ENCODE data around the gene DUSP14. TPM values are rescaled to one million over a fixed set of nuclear protein-coding genes. Genes with fewer than 3 reads are reported as not detected.

DUSP14 gene
- total and polyA plus RNA-seq, 2 of the 13 experiments (the other 11 are each of a cell fraction or from before 2014, with no cell fraction given): 33.5 to 39.8 TPM

DNA sequence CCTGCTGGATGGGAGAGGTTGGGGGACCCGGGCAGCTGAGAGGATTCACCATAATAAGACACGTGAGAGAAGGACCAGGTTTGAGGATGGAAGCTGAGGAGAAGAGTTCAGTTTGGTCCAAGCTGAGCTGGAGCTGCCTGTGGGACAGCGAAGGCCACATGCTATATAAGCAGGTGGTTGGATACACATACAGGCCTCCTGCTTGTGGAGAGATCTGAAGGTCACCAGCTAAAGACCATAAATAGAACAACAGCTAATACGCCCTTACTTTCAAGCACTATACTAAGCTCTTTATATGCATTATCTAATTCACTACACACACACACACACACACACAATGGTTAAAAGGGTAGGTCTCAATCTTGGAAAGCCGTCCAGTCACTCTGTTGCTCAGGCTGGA, 32.1 kb downstream of the DUSP14 start (continued):
- TF ChIP-seq, protein P1, sequence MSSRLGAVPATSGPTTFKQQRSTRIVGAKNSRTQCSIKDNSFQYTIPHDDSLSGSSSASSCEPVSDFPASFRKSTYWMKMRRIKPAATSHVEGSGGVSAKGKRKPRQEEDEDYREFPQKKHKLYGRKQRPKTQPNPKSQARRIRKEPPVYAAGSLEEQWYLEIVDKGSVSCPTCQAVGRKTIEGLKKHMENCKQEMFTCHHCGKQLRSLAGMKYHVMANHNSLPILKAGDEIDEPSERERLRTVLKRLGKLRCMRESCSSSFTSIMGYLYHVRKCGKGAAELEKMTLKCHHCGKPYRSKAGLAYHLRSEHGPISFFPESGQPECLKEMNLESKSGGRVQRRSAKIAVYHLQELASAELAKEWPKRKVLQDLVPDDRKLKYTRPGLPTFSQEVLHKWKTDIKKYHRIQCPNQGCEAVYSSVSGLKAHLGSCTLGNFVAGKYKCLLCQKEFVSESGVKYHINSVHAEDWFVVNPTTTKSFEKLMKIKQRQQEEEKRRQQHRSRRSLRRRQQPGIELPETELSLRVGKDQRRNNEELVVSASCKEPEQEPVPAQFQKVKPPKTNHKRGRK (CRISPR knock-in tag; IDR thresholded peaks at IDR 0.05): no peak
- no peak for TF ChIP-seq ZNF616 (CRISPR knock-in tag; IDR thresholded peaks at IDR 0.05; ENCODE audit: low read depth)

DNA sequence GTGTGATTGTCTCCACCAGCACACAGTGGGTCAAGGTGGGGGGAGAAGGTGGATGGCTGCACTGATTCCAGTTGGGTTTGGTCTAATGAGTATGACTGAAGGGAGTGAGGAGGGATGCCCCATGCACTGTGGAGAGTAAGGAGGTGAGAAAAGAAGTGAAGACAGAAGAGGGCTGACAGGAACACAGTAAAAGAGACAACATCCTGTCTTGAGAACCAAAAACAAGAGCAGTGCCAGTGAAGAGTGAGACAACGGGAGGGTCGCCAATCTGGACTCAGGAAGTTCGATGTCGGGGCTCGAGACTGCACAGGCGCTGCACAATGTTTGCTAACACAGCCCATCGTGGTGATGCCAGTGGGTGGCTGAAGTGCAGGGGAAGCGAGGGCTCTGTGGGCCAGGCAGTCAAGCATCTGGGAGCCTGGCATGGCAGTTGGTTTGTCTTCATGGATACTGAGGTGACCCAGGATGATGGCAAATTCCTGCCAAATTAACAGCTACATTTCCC, 34.1 kb downstream of the DUSP14 start:
- in situ Hi-C loops (cut with HindIII; ENCODE audit: extremely low pct_ligation_motif_present, low pct_unique_long_range_greater_than_20kb) (no loop called here), intact Hi-C loops (cut with micrococcal nuclease; ENCODE audit: unreplicated experiment) (loop anchor here (10.0 kb wide), 1 partner anchor 251 kb away; no protein-coding TSS in a partner anchor)
- no peak for DNase-seq (ENCODE audit: low spot score)
- no peak overlapping the region for H3K27ac ChIP-seq (ENCODE audit: extremely low read length, insufficient read depth, low read length)
- no peaks in the 10 kb centered on the region for H3K4me1 ChIP-seq (ENCODE audit: insufficient read depth, low read length)
- no peak overlapping the region for H3K9ac ChIP-seq (ENCODE audit: insufficient read depth, low read depth, low read length)
- no peak for FAIRE-seq
- no peaks in the 10 kb centered on the region for H3K27me3 ChIP-seq (ENCODE audit: control insufficient read depth in 1 of 2, insufficient read depth in 2 of 2, low read length in 2 of 2)
- no peak overlapping the region for H3K4me3 ChIP-seq (replicated peaks in 1 of 3; ENCODE audit: insufficient read depth in 1 of 3, low read depth in 2 of 3, low read length in 3 of 3)
- POLR2A ChIA-PET: no interaction called here
- 82% methylated on average over 6 of the region's 8 CpGs for WGBS (ENCODE audit: low lambda C conversion rate)
- no peaks in the 10 kb centered on the region for H4K20me1 ChIP-seq (ENCODE audit: insufficient read depth, low read length)
- peaks cover 5 to 36% of the 10 kb centered on the region in 2 experiments for H3K36me3 ChIP-seq (replicated peaks in 1 of 2; ENCODE audit: control insufficient read depth in 1 of 2, insufficient read depth in 2 of 2, low read length in 2 of 2)
- no TSS peak for BruUV-seq (replicated peaks)
- H3K79me2 ChIP-seq (ENCODE audit: insufficient read depth, low read length): no peaks in the 10 kb centered on the region
- H3K4me2 ChIP-seq (ENCODE audit: low read depth, low read length): no peak overlapping the region
- no peak for ATAC-seq
- no peak overlapping the region for H2AFZ ChIP-seq (ENCODE audit: low read length)
- H3K9me3 ChIP-seq (ENCODE audit: low read length): no peaks in the 10 kb centered on the region
- CTCF ChIA-PET (ENCODE audit: low intra/inter-chr PET ratio, low total read pairs): no interaction called here
- TF ChIP-seq ZNF619 (CRISPR knock-in tag; IDR thresholded peaks at IDR 0.05): no peak
- TF ChIP-seq, protein P2, sequence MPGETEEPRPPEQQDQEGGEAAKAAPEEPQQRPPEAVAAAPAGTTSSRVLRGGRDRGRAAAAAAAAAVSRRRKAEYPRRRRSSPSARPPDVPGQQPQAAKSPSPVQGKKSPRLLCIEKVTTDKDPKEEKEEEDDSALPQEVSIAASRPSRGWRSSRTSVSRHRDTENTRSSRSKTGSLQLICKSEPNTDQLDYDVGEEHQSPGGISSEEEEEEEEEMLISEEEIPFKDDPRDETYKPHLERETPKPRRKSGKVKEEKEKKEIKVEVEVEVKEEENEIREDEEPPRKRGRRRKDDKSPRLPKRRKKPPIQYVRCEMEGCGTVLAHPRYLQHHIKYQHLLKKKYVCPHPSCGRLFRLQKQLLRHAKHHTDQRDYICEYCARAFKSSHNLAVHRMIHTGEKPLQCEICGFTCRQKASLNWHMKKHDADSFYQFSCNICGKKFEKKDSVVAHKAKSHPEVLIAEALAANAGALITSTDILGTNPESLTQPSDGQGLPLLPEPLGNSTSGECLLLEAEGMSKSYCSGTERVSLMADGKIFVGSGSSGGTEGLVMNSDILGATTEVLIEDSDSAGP (CRISPR knock-in tag; IDR thresholded peaks at IDR 0.05; ENCODE audit: borderline replicate concordance): no peak
- no peak for TF ChIP-seq ZNF343 (CRISPR knock-in tag; IDR thresholded peaks at IDR 0.05)
- TF ChIP-seq, protein P3, sequence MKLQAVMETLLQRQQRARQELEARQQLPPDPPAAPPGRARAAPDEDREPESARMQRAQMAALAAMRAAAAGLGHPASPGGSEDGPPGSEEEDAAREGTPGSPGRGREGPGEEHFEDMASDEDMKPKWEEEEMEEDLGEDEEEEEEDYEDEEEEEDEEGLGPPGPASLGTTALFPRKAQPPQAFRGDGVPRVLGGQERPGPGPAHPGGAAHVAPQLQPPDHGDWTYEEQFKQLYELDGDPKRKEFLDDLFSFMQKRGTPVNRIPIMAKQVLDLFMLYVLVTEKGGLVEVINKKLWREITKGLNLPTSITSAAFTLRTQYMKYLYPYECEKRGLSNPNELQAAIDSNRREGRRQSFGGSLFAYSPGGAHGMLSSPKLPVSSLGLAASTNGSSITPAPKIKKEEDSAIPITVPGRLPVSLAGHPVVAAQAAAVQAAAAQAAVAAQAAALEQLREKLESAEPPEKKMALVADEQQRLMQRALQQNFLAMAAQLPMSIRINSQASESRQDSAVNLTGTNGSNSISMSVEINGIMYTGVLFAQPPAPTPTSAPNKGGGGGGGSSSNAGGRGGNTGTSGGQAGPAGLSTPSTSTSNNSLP (IDR thresholded peaks at IDR 0.05; ENCODE audit: low read depth, low read length): no peak
- TF ChIP-seq SYNCRIP (IDR thresholded peaks at IDR 0.05; ENCODE audit: insufficient read depth, low read depth, low read length): no peak
- TF ChIP-seq ZNF652 (CRISPR knock-in tag; IDR thresholded peaks at IDR 0.05; ENCODE audit: borderline replicate concordance, low read depth): no peak
- TF ChIP-seq NFYB (CRISPR knock-in tag; IDR thresholded peaks at IDR 0.05): no peak
- no peak for TF ChIP-seq ZNF557 (CRISPR knock-in tag; IDR thresholded peaks at IDR 0.05)
- TF ChIP-seq ZNF546 (CRISPR knock-in tag; conservative IDR thresholded peaks at IDR 0.05): no peak
- no peak for TF ChIP-seq PHF5A (CRISPR knock-in tag; IDR thresholded peaks at IDR 0.05; ENCODE audit: low read depth, unreplicated experiment)
- TF ChIP-seq MAFK (conservative IDR thresholded peaks at IDR 0.05 in 1 of 2, IDR thresholded peaks at IDR 0.05 in 1 of 2; ENCODE audit: low read length in 2 of 2): no peak
- TF ChIP-seq, protein P4, sequence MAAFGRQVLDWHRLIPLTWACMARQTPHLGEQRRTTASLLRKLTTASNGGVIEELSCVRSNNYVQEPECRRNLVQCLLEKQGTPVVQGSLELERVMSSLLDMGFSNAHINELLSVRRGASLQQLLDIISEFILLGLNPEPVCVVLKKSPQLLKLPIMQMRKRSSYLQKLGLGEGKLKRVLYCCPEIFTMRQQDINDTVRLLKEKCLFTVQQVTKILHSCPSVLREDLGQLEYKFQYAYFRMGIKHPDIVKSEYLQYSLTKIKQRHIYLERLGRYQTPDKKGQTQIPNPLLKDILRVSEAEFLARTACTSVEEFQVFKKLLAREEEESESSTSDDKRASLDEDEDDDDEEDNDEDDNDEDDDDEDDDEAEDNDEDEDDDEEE (CRISPR knock-in tag; IDR thresholded peaks at IDR 0.05): no peak
- no peak for TF ChIP-seq RNF2 (conservative IDR thresholded peaks at IDR 0.05; ENCODE audit: low read depth)
- TF ChIP-seq, protein P5, sequence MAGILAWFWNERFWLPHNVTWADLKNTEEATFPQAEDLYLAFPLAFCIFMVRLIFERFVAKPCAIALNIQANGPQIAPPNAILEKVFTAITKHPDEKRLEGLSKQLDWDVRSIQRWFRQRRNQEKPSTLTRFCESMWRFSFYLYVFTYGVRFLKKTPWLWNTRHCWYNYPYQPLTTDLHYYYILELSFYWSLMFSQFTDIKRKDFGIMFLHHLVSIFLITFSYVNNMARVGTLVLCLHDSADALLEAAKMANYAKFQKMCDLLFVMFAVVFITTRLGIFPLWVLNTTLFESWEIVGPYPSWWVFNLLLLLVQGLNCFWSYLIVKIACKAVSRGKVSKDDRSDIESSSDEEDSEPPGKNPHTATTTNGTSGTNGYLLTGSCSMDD (CRISPR knock-in tag; IDR thresholded peaks at IDR 0.05): no peak
- TF ChIP-seq ZFP37 (CRISPR knock-in tag; IDR thresholded peaks at IDR 0.05; ENCODE audit: borderline replicate concordance): no peak

All from HepG2 (cell line).